Measurements from ENCODE around the gene UNC5CL.

- TF ChIP-seq SPI1 (IDR thresholded peaks at IDR 0.05; ENCODE audit: borderline replicate concordance, low read depth) (no peak), POLR2AphosphoS5 (IDR thresholded peaks at IDR 0.05; ENCODE audit: low read depth) (no peak), CTCF (IDR thresholded peaks at IDR 0.05; ENCODE audit: insufficient read depth, low read length) (no peak)
Observed at GRCh38 chr6:40982917-40983316, 56.1 kb downstream of the UNC5CL start.
